GM18517 (cell line): ENCODE data around the gene IRF2BPL.
A peak's percentile ranks its signal among the peaks of the same experiment; 100 is the strongest.

Experiments
- ATAC-seq: cut with Tn5 transposase; IDR thresholded peaks from one replicate; pipeline ENCODE4 v1.9.1; 2021; ENCODE audit warnings: mild to moderate bottlenecking, moderate library complexity; ENCODE audit not compliant: unreplicated experiment

IRF2BPL gene

GRCh38 chr14:76993752-76994151 lies 34.8 kb downstream of the IRF2BPL start:
- no peak for ATAC-seq

- no peak for ATAC-seq
Measured at GRCh38 chr14:76990084-76990483, 38.4 kb downstream of the IRF2BPL start.

- ATAC-seq: no peak
Measured at GRCh38 chr14:76987956-76988520, 40.5 kb downstream of the IRF2BPL start.

GRCh38 chr14:76986231-76986565 lies 42.3 kb downstream of the IRF2BPL start:
- no peak for ATAC-seq

GRCh38 chr14:76985540-76986230 lies 42.8 kb downstream of the IRF2BPL start:
- ATAC-seq: no peak

- no peak for ATAC-seq
Measured at GRCh38 chr14:76984787-76985375, 43.6 kb downstream of the IRF2BPL start.

- no peak for ATAC-seq
Measured at GRCh38 chr14:76984297-76984696, 44.2 kb downstream of the IRF2BPL start.

- no peak for ATAC-seq
Measured at GRCh38 chr14:76981670-76982069, 46.8 kb downstream of the IRF2BPL start.

GRCh38 chr14:76977793-76978720 lies 50.5 kb downstream of the IRF2BPL start:
- ATAC-seq: peak; percentile 86

GRCh38 chr14:76976240-76977005 lies 52.1 kb downstream of the IRF2BPL start:
- ATAC-seq: no peak

- no peak for ATAC-seq
Measured at GRCh38 chr14:76975812-76976211, 52.7 kb downstream of the IRF2BPL start.

- ATAC-seq: no peak
Measured at GRCh38 chr14:76975051-76975450, 53.5 kb downstream of the IRF2BPL start.
